ENCODE measurements around the gene TTC33. TPM values are rescaled to one million over a fixed set of nuclear protein-coding genes. Genes with fewer than 3 reads are reported as not detected.

The TTC33 gene
- total RNA-seq, 1 experiment from 2014 or later, result 12.6 TPM

DNA sequence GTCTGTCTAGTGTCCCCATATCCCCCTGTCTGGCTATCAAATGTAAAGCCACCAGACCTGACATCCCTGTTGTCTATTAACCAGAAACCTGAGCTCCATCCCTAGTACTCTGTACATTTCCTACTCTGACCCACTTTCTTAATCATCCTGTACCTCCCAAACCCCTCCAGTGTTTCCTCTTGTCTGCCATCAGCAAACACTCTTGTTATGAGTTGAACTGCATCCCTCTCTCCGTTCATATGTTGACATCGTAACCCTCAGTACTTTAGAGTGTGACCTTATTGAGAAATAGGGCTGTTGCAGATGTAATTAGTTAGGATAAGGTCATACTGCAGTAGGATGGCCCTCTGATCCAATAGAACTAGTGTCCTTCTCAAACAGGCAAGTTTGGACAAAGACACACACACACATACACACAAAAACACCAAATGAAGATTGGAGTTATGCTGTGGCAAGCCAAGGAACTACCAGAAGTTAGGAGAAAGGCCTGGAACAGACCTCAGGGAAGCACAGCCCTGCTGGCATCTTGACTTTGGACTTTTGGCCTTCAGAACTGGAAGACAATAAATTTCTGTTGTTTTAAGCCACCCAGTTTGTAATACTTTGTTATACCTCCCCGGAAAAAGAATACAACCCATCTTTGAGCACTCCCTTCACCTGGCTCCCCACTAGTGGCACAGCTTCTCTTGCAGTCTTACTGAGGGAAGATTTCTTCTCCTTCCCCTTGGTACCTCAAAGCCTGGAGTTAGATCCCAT, 256.1 kb downstream of the TTC33 start:
- CTCF ChIA-PET, result no interaction called here
- Histone ChIP-seq H3K9me3 (ENCODE audit: control insufficient read depth, insufficient read depth, low read depth, low read length) (no peaks in the 10 kb centered on the region), H3K27ac (ENCODE audit: low read length) (no peak overlapping the region; the same call in 1 of the 2 replicates), H3K4me3 (ENCODE audit: low read depth in 2 of 2, low read length in 2 of 2) (no peak overlapping the region), H3K4me1 (ENCODE audit: control insufficient read depth, insufficient read depth, low read length) (no peaks in the 10 kb centered on the region), H3K27me3 (ENCODE audit: control insufficient read depth, insufficient read depth, low read length) (no peaks in the 10 kb centered on the region), H3K36me3 (ENCODE audit: control insufficient read depth, insufficient read depth, low read length) (no peaks in the 10 kb centered on the region)
- DNase-seq (ENCODE audit: low read depth, low spot score) (no peak), ATAC-seq (no peak)
- in situ Hi-C loops (cut with HindIII; ENCODE audit: low pct_unique_long_range_greater_than_20kb, low sequenced_read_pairs), result no loop called here
- POLR2A ChIA-PET, result interaction anchor here (0.7 kb wide), 1 partner anchor 215 kb away, joined by 3 read pairs; no protein-coding TSS in a partner anchor
- no TSS peak for BruUV-seq (replicated peaks)
- intact Hi-C loops (cut with micrococcal nuclease; ENCODE audit: unreplicated experiment), result no loop called here
- TF ChIP-seq POLR2AphosphoS5 (IDR thresholded peaks at IDR 0.05; ENCODE audit: low read depth, low read length) (no peak), REST (IDR thresholded peaks at IDR 0.05; ENCODE audit: insufficient read depth in 1 of 2, low read depth in 2 of 2, low read length in 1 of 2) (no peak), SIN3A (IDR thresholded peaks at IDR 0.05; ENCODE audit: borderline replicate concordance, insufficient read depth, low read depth, low read length) (no peak), TCF7L2 (IDR thresholded peaks at IDR 0.05; ENCODE audit: low read depth, low read length) (no peak), CTCF (IDR thresholded peaks at IDR 0.05) (no peak)

GRCh38 chr5:40499007-40499406, 256.8 kb downstream of the TTC33 start:
- Histone ChIP-seq H3K4me3 (ENCODE audit: low read depth in 2 of 2, low read length in 2 of 2) (no peak overlapping the region), H3K9me3 (ENCODE audit: control insufficient read depth, insufficient read depth, low read depth, low read length) (no peaks in the 10 kb centered on the region), H3K27me3 (ENCODE audit: control insufficient read depth, insufficient read depth, low read length) (no peaks in the 10 kb centered on the region), H3K27ac (ENCODE audit: low read length) (no peak overlapping the region), H3K4me1 (ENCODE audit: control insufficient read depth, insufficient read depth, low read length) (no peaks in the 10 kb centered on the region), H3K36me3 (ENCODE audit: control insufficient read depth, insufficient read depth, low read length) (no peaks in the 10 kb centered on the region)
- no peak for TF ChIP-seq CTCF (IDR thresholded peaks at IDR 0.05)
- no peak for TF ChIP-seq TCF7L2 (IDR thresholded peaks at IDR 0.05; ENCODE audit: low read depth, low read length)
- TF ChIP-seq SIN3A (IDR thresholded peaks at IDR 0.05; ENCODE audit: borderline replicate concordance, insufficient read depth, low read depth, low read length), result no peak
- TF ChIP-seq REST (IDR thresholded peaks at IDR 0.05; ENCODE audit: insufficient read depth in 1 of 2, low read depth in 2 of 2, low read length in 1 of 2), result no peak
- no peak for TF ChIP-seq POLR2AphosphoS5 (IDR thresholded peaks at IDR 0.05; ENCODE audit: low read depth, low read length)
- POLR2A ChIA-PET, result no interaction called here
- BruUV-seq (replicated peaks), result no TSS peak
- intact Hi-C loops (cut with micrococcal nuclease; ENCODE audit: unreplicated experiment) (no loop called here), in situ Hi-C loops (cut with HindIII; ENCODE audit: low pct_unique_long_range_greater_than_20kb, low sequenced_read_pairs) (no loop called here)
- no peak for DNase-seq (ENCODE audit: low read depth, low spot score)
- CTCF ChIA-PET, result no interaction called here
- no peak for ATAC-seq
